HG03520 (cell line): ENCODE results near the gene NT5C3B.

Experiments
- ATAC-seq: cut with Tn5 transposase; IDR thresholded peaks from one replicate; pipeline ENCODE4 v1.9.1; 2021; ENCODE audit warnings: mild to moderate bottlenecking, moderate library complexity; ENCODE audit not compliant: unreplicated experiment

Gene NT5C3B

DNA sequence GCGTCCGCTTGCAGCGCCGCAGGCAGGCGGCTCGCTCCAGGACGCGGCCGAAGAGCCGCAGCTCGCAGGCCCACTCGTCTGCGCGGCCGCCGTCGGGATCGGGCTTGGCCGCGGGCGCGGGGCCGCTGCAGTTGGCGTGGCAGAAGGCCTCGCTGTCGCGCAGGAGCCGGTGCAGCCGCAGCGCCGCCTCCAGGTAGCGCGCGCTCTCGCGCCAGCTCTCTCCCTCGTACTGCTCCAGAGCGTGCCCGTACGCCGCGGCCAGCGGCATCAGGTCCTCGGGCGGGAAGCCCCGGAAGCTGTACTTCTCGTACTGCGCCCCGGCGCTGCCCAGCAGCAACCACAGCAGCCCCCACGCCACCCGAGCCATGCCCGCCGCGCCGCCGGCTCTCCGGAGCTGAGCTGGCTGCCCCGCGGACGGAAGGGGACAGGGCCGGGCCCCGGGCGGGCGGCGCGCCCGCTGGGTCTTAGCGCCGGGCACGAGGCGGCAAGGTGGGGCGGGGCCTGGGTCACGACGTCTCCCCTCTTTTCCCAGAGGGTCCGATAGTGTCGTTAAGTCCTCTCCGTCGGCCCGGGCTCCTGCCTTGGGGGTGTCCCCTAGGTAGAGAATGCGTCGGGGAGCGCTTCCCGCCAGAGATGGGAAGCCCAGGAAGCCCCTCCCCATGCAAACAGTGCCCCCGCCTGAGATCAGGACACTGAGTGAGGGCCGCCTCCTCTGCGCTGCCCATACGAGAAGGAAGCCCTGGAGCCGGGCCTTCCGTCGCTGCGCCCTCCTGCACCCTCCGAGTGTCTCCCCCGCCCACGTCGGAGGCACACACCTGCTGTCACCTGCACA, 24.3 kb downstream of the NT5C3B start, which contains the start of gene P3H4:
Gene P3H4, minus strand, starts transcription at position 401 of the 832 bp plus-strand sequence. Its CDS starts 34 bp downstream, at position 367.
- no peak for ATAC-seq

DNA sequence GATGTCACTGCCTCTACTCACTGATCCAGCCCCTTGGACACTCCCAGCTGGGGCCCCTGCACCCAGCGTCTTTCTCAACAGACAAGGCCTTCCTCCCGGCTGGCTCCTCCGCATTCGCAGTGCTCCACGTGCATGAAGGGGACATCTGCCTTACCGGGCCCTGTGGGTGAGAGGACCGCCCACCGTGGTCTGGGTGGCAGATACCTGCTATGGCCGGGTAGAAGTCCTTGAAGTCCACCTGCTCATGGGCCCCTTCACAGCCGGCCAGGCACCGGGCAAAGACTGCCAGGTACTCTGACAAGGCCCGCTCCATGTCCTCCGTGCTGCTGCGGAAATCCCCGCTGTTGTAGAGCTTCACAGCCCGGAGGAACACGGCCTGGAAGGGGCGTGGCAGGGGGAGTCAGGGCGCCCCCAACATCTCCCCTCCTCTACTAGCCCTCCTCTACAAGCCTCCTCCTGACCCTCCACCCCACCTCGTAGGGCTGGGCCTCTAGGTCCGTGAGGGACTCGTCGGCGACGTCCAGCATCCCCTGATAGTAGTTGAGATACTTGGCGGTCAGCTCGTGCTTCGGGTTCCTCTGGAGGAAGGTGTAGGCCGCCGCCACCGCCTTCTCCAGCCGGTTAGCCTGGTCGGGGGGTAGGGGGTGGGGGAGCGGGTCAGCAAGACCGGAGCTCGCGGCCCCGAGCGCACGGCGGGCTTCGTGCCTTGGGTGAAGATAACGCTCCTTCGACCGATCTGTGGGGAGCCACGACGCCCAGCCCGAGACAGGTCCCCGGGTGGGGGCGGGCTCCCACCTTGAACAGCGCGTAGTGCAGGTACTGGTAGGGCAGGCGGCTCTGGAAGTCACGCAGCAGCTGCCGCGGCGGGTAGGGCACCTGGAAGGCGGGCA, 25.1 kb downstream of the NT5C3B start:
- ATAC-seq: no peak

DNA sequence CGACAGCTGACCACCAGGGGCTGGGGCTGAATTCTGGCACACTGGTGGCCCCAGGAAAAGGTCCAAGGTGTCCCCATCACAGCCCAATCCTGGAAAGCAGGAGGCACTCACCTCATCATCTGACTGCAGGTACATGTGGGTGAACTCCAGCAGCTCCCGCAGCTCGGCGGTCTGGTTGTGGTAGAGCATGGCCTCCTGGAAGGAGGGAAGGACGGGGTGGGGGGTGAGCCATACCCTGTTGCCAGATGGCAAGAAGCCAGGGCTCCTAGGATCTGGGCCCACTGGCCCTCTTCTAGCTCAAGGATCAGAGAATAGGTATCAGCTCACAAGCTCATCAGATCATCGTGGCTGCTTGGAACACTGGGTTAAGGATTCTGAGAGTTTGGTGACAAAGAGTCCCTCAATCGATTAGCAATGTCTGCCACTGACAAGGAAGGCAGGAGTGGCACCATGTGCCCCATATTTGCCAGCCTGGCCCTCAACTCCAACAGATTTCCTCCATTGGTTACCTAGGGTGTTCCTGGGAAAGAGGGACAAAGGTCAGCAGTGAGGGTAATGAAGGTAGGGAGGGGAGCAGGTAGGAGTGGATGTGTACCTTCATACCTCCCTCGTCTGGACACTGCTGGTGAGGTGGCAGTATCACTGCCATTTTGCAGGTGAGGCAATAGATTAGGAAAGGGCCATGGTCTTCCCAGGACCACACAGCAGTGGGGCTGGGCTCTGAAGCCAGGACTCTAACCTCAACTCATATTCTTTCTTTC, 29.2 kb downstream of the NT5C3B start:
- ATAC-seq: no peak

DNA sequence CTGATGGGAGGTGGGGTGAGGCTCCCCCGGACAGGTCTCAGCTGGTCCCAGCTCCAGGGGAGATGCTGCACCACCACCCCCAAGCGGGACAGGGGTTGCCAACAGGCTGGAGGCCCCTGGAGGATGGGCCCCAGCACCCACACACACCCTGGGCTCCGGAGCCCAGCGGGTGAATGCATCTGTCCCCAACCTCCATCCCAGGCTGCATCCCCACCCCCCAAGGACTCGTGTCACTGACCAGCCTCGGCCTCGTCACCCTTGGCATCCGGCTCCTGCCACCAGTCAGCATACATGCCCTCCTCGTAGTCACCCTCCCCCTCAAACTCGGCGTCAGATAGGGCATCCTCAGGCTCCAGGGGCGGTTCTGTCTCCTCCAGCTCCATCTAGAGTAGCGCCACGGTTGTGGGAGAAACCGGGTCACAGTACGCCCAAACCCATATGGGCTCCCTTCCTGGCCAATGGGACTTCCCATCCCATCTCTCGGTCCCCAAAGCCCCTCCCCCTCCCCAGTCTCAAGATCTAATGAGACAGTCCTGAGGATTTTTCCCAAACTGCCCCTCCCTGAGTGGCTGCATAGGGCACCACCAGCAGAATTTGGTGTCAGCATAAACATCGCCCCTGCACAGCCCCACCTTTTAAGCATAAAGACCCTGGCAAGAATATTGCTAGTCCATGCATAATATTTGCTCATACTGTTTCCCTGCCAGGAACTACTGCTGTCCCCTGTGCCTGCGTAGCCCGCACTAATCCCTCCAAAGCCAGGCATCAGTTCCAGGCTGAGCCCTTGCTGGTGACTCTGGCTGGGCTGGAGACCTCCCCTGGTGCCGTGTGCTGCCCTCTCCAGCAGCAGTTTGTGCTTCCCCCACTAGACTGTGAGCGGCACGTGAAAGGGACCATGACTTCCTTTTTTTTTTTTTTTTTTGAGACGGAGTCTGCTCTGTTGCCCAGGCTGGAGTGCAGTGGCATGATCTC, 32.7 kb downstream of the NT5C3B start:
- ATAC-seq: no peak

DNA sequence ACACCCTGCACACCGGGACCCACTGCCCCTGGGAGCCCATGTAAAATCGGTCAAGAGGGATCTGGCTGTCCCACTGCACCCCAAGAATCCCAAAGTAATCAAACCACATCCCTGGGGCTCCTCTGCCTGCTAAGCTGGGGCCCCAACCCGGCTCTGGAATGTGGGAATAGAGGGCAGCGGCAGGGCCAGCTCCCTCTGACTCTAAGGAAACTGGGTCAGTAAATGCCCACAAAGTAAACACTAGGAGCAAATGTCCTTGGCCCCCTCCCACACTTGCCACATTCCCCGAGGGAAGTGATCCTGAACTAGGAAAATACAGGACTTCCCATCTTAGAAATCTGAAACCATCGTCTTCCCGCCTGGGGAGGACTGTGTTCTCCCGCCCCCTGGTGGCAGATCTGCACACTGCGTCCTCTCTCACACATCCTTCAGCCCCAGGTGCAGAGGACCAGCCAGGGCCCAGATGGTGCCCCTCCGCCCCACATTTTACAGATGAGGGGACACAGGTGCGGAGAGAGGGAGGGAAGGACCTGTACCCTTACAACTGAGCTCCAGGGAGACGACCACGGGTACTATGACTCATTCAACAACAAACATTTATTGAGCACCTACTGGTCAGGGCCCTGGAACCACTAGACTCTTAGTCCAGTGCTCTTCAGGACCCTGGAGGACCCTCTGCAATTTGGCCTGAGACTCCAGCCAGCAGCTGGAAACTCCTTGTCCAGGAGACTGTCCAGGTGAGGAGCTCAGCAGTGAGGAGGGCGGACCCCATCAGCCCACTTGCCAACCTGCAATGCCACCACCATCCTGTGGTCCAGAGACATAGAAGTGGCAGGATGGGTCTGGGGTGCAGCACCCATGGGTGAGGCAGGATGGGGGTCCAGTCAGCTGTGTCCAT, 34.4 kb downstream of the NT5C3B start:
- ATAC-seq: no peak

DNA sequence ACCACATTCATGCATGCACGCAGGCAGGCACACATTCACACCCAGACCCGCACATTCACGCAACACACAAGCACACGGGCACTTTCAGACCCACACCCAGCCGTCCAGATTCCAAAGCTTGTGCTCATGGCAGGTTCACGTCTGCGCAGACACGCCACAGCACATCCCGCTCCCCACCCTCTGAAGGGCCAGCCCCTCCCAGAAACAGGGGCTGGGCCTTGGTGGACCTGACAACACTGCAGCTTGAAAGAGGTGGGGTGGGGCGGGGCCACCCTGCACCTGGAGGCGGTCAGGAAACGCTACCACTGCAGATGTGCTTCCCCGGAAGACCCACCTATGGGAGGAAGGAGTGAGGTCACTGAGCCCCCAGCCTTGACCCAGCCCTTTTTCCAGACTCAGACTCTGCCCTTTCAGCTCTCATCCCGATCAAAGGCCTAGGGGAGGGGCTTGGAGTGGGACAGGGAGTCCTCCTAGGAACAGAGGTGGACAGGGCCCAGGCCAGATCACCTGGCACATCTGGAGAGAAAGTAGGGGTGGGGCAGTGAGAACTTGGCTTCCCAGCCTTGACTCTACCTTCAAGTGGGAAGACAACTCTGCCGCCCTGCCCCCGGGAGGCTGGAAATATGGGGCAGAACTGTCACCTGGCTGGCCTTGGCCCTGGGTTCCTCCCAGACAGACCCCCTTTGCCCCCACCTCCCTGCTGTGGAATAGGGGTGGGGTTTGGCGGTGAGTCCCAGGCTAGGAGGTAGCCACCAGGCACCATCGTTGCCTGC, 35.2 kb downstream of the NT5C3B start:
- ATAC-seq: no peak

DNA sequence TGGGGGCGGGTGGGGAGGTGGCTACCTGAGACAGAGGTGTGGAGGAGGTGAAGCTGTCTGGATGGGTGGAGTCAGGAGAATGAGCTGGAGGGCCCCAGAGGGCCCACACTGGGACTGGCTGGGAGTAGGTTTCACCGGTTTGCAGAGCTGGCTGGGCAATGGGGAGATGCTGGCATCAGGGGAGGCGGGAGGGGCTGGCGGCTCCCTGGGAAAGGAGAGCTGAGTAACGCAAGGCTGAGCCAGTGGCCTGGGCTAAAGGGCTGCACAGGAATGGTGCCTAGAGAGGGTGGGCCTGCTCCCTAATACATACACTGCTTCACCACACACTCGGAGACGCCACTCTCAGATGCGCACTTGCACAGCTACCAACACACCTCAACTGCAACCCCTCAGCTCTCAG, 36.7 kb downstream of the NT5C3B start:
- no peak for ATAC-seq

DNA sequence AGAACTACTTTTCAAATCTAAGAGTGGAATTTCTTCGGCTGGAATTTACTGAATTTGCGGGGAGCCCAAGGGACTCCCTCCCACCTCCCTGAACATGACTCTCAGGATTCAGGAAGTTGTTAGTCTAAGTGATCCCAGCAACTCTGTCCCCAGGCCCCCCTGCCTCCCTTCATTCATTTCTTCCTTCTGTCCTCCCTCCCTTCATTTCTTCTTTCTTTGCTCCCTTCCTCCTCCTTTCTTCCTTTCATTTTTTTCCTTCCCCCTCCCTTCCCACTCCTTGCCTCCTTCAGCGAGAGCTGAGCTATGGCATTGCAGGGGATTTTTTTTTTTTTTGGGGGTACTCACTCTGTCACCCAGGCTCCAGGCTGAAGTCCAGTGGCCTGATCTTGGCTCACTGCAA, 38.7 kb downstream of the NT5C3B start:
- no peak for ATAC-seq

DNA sequence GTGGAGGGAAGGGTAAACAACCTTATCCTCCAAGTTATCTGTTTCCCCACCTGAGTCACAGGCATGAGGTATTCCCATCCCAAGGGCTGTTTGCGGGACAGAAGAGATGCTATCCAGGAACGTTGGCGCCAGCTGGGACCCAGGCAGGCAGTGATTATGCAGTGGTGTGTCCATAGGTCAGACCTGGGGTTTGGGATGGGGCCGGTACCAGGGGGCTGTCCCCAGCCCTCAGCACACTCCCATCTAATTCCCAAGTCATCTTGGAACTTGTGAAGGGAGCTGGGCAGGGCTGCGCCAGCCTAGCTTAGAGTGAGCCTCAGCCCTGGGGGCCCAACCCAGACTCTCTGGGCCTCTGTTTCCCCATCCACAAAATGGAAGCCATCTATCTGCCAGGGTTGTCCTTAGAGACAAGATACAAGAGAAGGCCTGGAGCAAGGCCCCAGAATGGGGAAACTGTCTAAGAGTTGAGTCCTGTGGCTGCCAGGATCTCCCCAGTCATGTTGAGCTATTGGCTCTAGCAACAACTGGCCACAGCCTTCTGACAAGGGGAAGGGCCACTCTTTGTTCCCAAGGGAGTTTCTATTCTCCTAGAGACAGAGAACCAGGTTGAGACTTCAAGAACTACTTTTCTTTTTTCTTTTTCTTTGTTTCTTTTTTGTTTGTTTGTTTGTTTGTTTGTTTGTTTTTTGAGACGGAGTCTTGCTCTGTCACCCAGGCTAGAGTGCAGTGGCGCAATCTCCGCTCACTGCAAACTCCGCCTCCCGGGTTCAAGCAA, 39.7 kb downstream of the NT5C3B start:
- no peak for ATAC-seq

DNA sequence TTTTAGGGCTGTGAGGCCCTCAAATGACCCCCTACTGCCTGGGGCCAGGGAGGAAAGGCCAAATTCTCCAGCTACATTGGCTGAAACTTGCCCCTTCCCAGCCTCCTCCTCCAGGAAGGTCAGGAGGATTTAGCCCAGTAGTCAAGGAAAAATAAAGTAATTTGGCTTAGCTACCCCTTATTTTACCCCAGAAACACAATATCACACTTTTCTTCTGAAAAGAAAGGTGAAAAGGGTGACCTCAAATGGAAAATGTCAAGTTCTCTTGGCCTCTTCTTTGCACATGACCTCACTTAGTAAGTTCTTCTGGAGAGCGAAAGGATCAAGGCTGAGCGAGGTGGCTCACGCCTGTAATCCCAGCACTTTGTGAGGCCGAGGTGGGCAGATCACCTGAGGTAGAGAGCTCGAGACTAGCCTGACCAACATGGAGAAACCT, 41.5 kb downstream of the NT5C3B start:
- no peak for ATAC-seq

DNA sequence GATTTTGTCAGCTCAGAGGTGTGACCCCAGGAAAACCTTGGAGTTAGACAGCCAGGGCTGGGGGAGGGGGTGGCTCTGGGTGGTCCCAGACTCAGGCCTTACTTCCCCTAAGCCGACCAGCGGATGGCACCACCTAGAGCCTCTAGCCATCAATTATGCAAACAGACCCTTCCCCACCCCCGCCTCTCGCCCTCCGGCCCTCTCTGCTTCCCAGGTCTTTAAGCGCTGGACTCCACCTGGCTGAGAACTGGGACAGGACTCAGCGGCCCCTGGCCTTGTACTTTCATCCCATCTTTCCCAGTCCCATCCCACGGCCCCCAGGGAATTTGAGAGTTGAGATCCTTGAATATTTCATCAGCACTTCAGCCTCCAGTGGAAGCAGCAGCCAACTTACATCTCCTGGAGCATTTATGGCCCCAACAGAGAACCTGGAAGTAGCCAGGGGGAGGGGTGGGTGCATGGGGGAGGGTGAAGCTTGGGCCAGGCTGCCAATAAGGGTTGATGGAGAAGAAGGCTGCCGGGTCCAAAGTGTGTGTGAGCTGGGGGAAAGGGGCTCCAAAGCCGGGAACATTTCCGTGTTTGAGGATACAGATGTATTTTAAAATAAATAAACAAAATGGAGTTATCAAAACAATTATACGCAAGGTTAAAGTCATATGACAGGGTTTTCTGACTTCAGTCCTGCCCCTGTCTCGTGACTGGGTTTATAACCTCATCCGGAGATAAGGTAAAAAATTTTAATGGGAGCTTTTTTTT, 42.1 kb downstream of the NT5C3B start:
- no peak for ATAC-seq

DNA sequence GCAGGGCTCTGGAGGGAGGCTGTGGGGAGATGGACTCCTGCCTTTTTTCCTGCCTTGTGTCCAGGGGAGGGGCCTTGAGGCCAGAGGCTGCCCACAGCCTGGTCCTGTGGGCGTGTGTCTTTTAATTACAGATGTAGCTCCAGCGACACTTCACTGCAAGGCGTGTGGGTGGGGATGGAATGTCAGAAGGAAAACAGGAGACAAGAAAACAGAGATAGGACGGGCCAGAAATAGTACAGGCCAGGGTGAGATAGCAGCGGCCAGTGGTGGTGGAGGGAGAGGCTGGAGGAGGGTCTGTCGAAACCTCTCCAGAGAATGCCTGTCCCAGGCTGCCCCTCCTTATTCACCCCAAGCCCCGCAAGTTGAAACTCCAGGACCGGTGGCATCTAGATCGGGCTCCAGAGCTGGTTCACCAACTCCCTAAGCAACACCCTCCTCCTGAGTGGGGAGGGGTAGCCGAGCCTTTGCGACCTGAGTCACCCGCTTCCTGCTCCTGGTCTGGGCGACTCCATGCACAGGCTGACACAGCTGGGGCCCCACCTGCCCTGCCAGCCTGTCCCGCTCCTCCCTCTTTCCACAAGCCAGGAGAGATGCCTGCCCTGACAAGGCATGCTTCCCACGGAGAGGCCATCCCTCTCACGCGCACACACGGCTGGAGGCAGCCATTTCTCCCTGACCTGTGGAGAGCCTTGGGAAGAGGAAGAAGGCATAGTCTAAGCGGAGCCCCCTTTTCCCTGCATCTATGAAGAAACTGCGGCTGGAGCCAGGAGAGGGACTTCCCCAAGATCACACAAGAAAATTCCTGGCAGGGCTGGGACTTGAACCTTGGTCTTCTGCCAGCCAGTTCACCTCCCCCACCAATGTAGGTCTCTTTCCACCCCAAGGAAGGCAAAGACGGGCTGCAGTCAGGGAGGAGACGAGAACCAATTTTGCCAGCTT, 42.9 kb downstream of the NT5C3B start:
- no peak for ATAC-seq

DNA sequence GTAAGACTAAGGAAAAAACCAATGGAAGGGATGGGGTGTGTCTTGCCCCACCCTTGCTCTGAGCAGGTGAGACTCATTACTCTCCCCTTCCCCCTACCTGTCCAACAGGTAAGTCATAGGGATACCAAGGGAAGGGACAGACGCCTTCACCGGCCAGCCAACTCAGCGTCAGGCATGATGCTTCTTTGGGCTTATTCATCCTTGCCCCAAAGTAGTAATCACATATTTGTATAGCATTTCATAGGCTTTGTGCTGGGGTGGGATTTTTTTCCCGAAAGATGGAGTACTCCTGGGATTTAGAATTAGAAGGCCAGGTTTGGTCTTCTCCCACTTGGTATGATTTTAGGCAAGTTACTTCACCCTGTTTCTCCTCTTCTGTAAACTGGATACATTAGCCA, 49.0 kb downstream of the NT5C3B start:
- no peak for ATAC-seq

DNA sequence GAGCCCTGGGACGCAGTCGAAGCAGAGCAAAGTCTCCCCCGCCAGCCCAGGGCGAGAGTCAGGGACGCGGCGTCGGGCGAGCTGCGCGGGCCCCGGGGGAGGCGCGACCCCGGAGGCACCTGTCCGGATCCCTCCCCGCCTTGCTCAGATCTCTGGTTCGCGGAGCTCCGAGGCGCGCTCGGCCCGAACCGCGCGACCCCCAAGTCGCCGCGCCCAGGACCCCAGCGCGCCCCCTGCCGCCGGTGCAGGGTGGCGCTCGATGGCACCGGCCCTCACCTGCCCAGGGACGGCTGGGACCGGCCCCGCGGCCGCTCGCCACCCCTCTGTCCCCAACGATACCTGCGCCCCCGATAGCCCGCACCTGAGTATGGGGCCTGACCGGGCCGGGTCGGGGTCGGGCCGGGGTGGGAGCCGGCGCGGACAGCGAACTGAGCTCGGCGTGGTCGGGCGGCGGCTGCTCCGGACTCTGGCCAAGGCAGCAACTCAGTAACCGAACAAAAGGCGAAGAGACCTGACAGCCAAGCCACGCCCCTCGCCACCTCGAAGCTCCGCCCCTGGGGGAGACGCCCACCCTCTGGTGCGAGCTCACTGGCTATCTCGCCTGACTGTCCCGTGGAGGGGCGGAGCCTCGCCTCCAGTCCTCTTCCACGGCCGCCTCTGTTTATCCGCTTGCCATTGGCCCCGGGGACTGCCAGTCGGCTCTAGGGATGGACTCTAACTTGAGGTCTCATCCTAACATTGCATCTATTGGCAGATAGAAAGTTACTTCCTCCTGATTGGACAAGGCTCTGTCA, 49.6 kb downstream of the NT5C3B start, which contains the start of gene JUP:
Gene JUP, minus strand, starts transcription at position 485 of the 794 bp plus-strand sequence. CDS start 14,857 bp downstream, outside the sequence.
- peak; percentile 67 for ATAC-seq

DNA sequence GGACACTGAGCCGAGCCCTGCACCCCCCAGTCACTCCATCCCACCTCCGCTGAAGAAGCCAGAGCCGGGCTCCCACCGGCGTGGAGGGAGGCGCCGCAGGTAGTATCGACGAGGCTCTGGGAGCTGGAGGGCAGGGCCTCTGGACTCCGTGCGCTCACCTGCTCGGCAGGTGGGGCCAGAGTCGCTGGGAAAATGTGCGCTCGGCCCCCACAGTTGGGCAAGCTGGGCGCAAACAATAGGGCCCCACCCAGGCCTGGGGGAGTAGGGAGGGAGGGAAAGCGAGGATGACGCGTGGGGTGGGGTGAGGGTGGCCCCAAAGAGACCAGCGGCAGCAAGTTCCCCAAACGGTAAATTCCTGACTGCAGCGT, 50.2 kb downstream of the NT5C3B start:
- ATAC-seq: no peak
